HG03354 (cell line): Measurements from ENCODE around the gene ARHGAP24.
"Not testable (repeated sequence)": the region's sequence is repeated elsewhere in the genome, so short reads cannot be mapped to it uniquely, and the experiment has no call there.

Experiments used
- ATAC-seq: cut with Tn5 transposase; IDR thresholded peaks from one replicate; pipeline ENCODE4 v1.9.1; 2021; ENCODE audit warnings: mild to moderate bottlenecking; ENCODE audit not compliant: unreplicated experiment, poor library complexity, severe bottlenecking

ARHGAP24 gene

DNA sequence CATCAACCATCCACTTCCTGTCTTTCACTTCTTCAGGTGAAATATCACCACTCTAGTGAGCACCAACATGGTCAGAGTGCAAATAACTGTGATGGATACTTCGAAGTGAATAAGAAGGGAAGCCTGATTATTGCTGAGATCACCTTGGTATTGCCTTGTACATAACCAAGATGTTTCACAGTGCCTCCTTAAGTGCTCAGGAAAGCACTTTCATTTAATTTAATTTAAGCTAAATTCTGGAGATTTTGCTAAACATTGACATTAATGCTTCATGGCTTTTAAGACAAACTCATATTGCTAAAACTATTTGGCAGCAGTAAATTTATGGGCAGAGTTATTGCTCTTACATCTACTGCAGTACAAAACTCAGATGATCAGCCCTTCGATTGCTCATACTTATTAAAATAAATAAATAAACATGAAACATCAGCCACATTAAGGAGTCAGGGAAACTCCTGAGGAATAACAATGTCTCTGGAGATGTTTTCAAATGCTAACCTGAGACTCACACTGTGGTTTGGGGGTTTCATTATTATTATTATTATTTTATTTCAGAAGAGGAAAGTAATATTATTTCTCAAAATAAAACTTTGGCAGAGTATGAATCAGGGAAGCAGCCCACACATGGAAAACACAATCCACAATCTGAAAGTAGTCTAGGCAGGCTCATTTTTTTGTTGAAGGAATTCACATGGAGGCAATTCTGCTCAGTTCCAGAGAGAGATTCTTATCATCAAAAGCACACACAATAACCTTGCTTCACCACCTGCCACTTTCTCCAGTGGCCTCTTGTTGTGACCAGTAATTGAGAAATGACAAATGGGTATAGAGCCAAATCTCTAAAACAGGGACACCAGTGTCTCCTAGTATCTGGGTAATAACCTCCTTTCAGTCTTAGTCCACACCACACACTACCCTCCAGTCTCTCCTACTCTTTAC, 540.7 kb downstream of the ARHGAP24 start:
- no peak for ATAC-seq

DNA sequence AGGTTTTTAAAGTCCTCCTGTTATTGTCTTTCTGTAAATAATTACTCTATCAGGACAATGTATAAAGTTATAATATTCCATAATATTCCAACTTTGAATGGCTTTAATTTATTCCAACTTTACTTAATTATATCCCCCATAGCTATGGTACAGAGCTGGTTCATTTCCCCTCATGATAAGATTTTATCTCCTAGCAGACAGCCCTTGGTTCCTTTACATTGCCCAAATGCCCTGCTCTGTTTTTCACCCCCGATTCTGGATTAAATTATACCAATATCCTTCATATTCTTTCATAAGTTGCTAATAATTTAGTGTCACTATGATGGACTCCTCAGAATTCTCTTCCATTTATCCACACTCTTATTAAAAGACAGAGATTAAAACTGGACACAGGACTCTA, 544.4 kb downstream of the ARHGAP24 start:
- no peak for ATAC-seq

- ATAC-seq = no peak
Observed at GRCh38 chr4:86019906-86020305, 545.0 kb downstream of the ARHGAP24 start.

DNA sequence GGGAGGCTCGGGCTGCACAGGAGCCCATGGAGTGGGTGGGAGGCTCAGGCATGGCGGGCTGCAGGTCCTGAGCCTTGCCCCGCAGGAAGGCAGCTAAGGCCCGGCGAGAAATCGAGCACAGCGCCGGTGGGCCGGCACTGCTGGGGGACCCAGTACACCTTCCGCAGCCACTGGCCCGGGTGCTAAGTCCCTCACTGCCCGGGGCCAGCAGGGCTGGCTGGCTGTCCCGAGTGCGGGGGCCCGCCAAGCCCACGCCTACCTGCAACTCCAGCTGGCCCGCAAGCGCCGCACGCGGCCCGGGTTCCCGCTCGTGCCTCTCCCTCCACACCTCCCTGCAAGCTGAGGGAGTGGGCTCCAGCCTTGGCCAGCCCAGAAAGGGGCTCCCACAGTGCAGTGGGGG, 546.7 kb downstream of the ARHGAP24 start:
- not testable (repeated sequence) for ATAC-seq

DNA sequence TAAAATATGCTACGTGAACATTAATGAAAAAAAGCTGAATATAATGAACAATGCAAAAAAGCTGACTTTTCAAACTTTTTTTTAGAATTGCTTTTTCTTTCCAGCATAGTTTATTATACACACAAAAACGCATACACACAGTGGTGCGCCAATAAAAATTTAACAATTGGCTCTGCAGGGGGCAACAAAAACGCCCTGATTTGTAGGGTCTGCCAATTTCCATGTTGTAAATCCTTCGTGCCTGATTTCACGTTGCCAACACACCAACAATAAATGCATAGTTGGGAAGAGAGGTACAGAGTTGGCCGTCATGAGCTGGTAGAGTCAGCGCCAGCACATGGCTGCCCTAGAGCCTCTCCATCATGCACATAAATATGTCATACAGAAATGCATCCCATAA, 551.8 kb downstream of the ARHGAP24 start:
- ATAC-seq = no peak

DNA sequence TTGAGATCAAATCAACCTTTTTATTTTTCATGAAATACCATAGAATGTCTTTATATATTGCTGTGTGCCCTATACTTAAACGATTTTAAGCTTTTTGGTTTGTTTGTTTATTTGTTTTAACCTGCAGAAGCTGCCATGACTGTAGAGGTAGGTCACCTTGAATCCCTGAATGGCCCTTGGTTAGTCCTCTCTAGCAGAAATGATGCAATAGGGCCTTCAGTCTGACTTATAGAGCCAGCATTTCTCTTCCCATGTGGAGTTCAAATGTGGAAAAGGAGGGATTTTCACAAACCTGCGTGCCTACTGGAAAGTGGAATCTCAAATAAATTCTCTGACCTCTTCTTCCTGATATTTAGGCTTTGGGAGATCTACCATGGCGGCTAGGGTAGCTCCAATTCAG, 557.0 kb downstream of the ARHGAP24 start:
- no peak for ATAC-seq

GRCh38 chr4:86032476-86033022, 557.6 kb downstream of the ARHGAP24 start:
- no peak for ATAC-seq

DNA sequence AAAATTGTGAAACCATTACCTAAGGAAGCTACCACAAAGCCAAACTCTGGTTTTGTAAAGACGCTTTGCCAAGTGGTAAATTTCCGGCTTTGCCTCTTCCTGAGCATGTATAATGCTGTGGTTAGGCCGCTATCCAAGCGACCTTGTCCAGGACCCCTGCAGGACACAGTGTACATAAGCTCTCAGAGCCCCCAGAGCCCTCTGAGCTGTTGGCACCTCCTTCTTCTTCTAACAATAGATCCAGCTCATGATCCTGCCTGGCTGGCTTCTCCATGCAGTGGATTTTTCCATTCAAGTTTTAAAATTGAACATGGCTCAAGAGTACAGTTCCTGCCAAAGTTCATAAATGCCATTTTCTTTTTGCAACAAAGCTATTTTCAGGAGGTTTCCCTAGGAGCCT, 558.2 kb downstream of the ARHGAP24 start:
- no peak for ATAC-seq

- no peak for ATAC-seq
Observed at GRCh38 chr4:86034616-86035015, 559.7 kb downstream of the ARHGAP24 start.

GRCh38 chr4:86035688-86036087, 560.7 kb downstream of the ARHGAP24 start:
- no peak for ATAC-seq

DNA sequence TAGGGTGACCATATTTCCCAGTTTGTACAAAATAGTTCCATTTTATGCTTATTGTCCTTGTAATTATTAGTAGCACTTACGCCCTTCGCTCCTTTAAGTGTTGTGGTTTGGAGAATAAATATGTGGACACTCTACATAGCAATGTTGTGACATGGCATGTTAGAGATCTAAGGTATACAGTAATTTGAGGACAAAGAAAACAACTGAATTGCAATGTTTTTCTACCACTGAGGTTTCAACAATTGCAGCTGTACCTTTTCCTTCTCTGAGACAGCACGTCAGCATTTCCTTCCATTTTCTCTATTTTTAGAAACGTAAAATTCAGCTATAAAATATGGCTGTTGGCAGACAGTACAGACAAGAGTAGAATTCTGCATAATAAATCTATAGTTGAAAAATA, 561.8 kb downstream of the ARHGAP24 start:
- no peak for ATAC-seq

DNA sequence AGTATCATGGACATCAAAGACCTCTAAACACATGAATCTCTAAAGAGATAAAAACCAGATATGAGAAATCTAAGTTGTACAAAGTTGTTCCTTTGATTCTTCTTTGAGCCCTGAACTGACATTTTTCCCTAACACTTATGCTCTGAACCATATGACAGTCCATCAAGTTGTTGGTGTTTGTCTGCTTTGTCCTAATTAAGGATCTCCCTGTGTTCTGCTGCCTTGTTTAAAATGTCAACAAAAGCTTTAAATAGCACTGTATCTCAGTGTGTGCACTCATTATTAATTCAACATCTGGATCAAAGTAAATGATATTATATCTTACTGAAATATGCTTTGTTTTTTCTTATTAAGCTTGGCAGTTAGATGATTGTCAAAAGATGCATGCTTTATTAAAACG, 563.1 kb downstream of the ARHGAP24 start:
- ATAC-seq = no peak

GRCh38 chr4:86043755-86044592, 569.0 kb downstream of the ARHGAP24 start:
- ATAC-seq = peak; percentile 86

DNA sequence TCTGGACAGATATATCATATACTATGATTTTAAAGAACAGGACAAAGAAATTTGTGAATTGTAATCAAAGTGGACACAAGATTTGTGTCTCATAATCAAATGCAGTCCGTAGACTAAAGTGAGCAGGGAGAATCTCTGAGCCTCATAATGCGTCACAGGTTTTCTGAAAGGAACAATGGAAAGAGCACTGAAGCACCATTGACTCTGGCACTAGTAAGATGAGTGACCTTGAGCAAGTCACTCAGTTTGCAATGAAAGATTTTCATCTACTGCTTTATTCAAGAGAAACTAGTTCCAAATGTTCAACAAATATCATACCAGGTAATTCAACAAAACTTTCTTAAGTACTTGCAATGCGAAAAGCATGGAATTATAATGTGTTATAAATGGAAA, 569.6 kb downstream of the ARHGAP24 start:
- ATAC-seq = no peak

- no peak for ATAC-seq
Observed at GRCh38 chr4:86048426-86048825, 573.5 kb downstream of the ARHGAP24 start.

DNA sequence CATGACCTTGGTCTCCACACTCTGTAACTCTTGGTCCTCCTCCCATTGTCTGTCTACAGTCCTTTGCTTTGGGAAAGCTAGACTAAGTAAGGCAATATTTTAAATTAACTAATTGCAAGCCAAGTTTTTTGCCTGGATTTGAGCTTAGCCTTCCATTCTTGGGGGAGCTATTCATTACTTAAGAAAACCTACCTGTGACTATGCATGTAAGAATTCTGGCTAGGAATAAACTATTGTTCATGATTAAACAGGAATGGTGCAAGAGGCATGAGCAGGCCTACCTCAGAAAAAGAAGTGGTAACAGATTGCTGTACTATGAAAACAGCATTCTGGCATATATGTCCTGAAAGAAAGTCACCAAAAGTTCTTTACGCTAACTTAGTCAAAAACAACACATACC, 575.5 kb downstream of the ARHGAP24 start:
- no peak for ATAC-seq
